ENCODE measurements around the gene PKN1. TPM values are rescaled to one million over a fixed set of nuclear protein-coding genes. Genes with fewer than 3 reads are reported as not detected.
A peak's percentile ranks its signal among the peaks of the same experiment; 100 is the strongest.

Gene PKN1
- total and polyA plus RNA-seq, 2 experiments from 2014 or later: 86.8 to 201 TPM

DNA sequence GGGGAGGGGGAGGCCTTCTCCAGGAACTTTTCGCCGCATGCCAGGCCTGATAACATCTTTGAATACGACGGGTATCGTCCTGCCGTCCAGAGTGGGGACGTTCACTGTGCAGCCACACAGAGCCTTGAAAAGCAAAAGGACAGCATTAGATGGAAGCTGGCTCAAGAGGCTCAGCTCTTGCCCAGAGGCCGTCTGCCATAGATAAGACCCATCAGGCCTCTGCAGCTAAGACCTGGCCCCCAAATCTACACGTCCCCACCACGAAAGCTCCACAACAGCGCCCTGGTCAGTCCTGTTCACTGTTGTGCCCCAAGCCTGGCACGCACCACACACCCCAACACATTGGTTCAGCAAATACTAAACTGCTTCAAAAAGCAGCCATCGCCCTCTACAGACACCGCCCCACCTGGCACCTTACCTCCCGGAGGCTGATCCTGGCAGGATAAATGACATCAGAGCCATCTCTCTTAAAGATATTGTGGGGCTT is 83.0 kb downstream of the PKN1 start:
- Mint-ChIP-seq H3K4me1 (peaks cover 26% of the 10 kb centered on the region), H3K9me3 (no peaks in the 10 kb centered on the region; the same call in 2 of the 3 replicates), H3K4me3 (peak overlapping the region; percentile 93), H3K27me3 (ENCODE audit: insufficient read depth, low read depth, poor library complexity) (peaks cover 14% of the 10 kb centered on the region), H3K27ac (no peak overlapping the region), H3K36me3 (ENCODE audit: low read depth) (peaks cover 34% of the 10 kb centered on the region)
- Histone ChIP-seq H3K4me2 (peak overlapping the region; percentile 99), H3K4me1 (ENCODE audit: insufficient read depth) (peaks cover 11% of the 10 kb centered on the region; the same call in 1 of the 2 replicates), H2AFZ (no peak overlapping the region), H3F3A (replicated peaks; ENCODE audit: low read depth) (peaks cover 33% of the 10 kb centered on the region), H3K27me3 (ENCODE audit: insufficient read depth) (no peaks in the 10 kb centered on the region), H4K20me1 (replicated peaks; ENCODE audit: insufficient read depth) (peaks cover 24% of the 10 kb centered on the region; the same call in 1 of the 2 replicates), H3K27ac (ENCODE audit: low read depth) (no peak overlapping the region), H3K36me3 (ENCODE audit: insufficient read depth) (peaks cover 3% of the 10 kb centered on the region), H3K9me2 (ENCODE audit: insufficient read depth) (no peaks in the 10 kb centered on the region), H3K79me2 (replicated peaks; ENCODE audit: insufficient read depth) (peaks cover 31% of the 10 kb centered on the region), H3K4me3 (peak overlapping the region; percentile 97)
- ATAC-seq (no peak), DNase-seq (ENCODE audit: low spot score) (peak; percentile 22)
- TF ChIP-seq CTCF (conservative IDR thresholded peaks at IDR 0.05; ENCODE audit: low read depth in 2 of 2) (peak in 1 of 2 experiments; percentile 12; a peak in 1 of 4 replicates), JUNB (IDR thresholded peaks at IDR 0.05; ENCODE audit: unreplicated experiment) (no peak)

- no peaks in the 10 kb centered on the region; the same call in 2 of the 3 replicates for H3K9me3 Mint-ChIP-seq
- Histone ChIP-seq H3K9me2 (ENCODE audit: insufficient read depth) (no peaks in the 10 kb centered on the region), H3K4me2 (peak overlapping the region; percentile 99), H2AFZ (no peak overlapping the region), H3K4me3 (peak overlapping the region; percentile 97), H3K36me3 (ENCODE audit: insufficient read depth) (peaks cover 3% of the 10 kb centered on the region), H4K20me1 (replicated peaks; ENCODE audit: insufficient read depth) (peaks cover 24% of the 10 kb centered on the region; the same call in 1 of the 2 replicates), H3K27ac (ENCODE audit: low read depth) (no peak overlapping the region), H3K27me3 (ENCODE audit: insufficient read depth) (no peaks in the 10 kb centered on the region), H3K4me1 (ENCODE audit: insufficient read depth) (peaks cover 11% of the 10 kb centered on the region; the same call in 1 of the 2 replicates), H3K79me2 (replicated peaks; ENCODE audit: insufficient read depth) (peaks cover 31% of the 10 kb centered on the region), H3F3A (replicated peaks; ENCODE audit: low read depth) (peaks cover 34% of the 10 kb centered on the region)
- H3K36me3 Mint-ChIP-seq (ENCODE audit: low read depth): peaks cover 34% of the 10 kb centered on the region
- ATAC-seq: no peak
- peak overlapping the region; percentile 81 for H3K27ac Mint-ChIP-seq
- no peak for DNase-seq (ENCODE audit: low spot score)
- peaks cover 26% of the 10 kb centered on the region for H3K4me1 Mint-ChIP-seq
- peak overlapping the region; percentile 93 for H3K4me3 Mint-ChIP-seq
- H3K27me3 Mint-ChIP-seq (ENCODE audit: insufficient read depth, low read depth, poor library complexity): peaks cover 11% of the 10 kb centered on the region
- TF ChIP-seq CREB1 (CRISPR knock-in tag; IDR thresholded peaks at IDR 0.05; ENCODE audit: low read depth): no peak
- TF ChIP-seq ZNF114 (CRISPR knock-in tag; IDR thresholded peaks at IDR 0.05): no peak
- no peak for TF ChIP-seq POLR2AphosphoS5 (IDR thresholded peaks at IDR 0.05; ENCODE audit: low read depth)
- no peak for TF ChIP-seq EZH2phosphoT487 (IDR thresholded peaks at IDR 0.05; ENCODE audit: unreplicated experiment)
- no peak for TF ChIP-seq NANOG (IDR thresholded peaks at IDR 0.05; ENCODE audit: borderline replicate concordance)
- no peak for TF ChIP-seq ZNF331 (CRISPR knock-in tag; IDR thresholded peaks at IDR 0.05; ENCODE audit: low read depth)
- no peak for TF ChIP-seq EZH2 (IDR thresholded peaks at IDR 0.05; ENCODE audit: low read depth, unreplicated experiment)
- TF ChIP-seq STAT1 (IDR thresholded peaks at IDR 0.05; ENCODE audit: unreplicated experiment): no peak
- TF ChIP-seq, protein P1, sequence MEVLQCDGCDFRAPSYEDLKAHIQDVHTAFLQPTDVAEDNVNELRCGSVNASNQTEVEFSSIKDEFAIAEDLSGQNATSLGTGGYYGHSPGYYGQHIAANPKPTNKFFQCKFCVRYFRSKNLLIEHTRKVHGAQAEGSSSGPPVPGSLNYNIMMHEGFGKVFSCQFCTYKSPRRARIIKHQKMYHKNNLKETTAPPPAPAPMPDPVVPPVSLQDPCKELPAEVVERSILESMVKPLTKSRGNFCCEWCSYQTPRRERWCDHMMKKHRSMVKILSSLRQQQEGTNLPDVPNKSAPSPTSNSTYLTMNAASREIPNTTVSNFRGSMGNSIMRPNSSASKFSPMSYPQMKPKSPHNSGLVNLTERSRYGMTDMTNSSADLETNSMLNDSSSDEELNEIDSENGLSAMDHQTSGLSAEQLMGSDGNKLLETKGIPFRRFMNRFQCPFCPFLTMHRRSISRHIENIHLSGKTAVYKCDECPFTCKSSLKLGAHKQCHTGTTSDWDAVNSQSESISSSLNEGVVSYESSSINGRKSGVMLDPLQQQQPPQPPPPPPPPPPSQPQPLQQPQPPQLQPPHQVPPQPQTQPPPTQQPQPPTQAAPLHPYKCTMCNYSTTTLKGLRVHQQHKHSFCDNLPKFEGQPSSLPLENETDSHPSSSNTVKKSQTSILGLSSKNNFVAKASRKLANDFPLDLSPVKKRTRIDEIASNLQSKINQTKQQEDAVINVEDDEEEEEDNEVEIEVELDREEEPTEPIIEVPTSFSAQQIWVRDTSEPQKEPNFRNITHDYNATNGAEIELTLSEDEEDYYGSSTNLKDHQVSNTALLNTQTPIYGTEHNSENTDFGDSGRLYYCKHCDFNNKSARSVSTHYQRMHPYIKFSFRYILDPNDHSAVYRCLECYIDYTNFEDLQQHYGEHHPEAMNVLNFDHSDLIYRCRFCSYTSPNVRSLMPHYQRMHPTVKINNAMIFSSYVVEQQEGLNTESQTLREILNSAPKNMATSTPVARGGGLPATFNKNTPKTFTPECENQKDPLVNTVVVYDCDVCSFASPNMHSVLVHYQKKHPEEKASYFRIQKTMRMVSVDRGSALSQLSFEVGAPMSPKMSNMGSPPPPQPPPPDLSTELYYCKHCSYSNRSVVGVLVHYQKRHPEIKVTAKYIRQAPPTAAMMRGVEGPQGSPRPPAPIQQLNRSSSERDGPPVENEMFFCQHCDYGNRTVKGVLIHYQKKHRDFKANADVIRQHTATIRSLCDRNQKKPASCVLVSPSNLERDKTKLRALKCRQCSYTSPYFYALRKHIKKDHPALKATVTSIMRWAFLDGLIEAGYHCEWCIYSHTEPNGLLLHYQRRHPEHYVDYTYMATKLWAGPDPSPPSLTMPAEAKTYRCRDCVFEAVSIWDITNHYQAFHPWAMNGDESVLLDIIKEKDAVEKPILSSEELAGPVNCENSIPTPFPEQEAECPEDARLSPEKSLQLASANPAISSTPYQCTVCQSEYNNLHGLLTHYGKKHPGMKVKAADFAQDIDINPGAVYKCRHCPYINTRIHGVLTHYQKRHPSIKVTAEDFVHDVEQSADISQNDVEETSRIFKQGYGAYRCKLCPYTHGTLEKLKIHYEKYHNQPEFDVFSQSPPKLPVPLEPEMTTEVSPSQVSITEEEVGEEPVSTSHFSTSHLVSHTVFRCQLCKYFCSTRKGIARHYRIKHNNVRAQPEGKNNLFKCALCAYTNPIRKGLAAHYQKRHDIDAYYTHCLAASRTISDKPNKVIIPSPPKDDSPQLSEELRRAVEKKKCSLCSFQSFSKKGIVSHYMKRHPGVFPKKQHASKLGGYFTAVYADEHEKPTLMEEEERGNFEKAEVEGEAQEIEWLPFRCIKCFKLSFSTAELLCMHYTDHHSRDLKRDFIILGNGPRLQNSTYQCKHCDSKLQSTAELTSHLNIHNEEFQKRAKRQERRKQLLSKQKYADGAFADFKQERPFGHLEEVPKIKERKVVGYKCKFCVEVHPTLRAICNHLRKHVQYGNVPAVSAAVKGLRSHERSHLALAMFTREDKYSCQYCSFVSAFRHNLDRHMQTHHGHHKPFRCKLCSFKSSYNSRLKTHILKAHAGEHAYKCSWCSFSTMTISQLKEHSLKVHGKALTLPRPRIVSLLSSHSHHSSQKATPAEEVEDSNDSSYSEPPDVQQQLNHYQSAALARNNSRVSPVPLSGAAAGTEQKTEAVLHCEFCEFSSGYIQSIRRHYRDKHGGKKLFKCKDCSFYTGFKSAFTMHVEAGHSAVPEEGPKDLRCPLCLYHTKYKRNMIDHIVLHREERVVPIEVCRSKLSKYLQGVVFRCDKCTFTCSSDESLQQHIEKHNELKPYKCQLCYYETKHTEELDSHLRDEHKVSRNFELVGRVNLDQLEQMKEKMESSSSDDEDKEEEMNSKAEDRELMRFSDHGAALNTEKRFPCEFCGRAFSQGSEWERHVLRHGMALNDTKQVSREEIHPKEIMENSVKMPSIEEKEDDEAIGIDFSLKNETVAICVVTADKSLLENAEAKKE (CRISPR knock-in tag; IDR thresholded peaks at IDR 0.05): no peak
Observed at GRCh38 chr19:14516746-14517438, 83.8 kb downstream of the PKN1 start.
